H1 (cell line): ENCODE results near the gene IGLL1. TPM values are rescaled to one million over a fixed set of nuclear protein-coding genes. Genes with fewer than 3 reads are reported as not detected.

Experiments
- CTCF ChIA-PET: fragments of 300-600 bp; sonication (Branson Sonifier 250); formaldehyde crosslinking; loops from one replicate; lab custom pipeline; 2021; ENCODE audit not compliant: partially characterized antibody; lab: Charles Lee
- POLR2A ChIA-PET: fragments of 300-600 bp; sonication (Branson Sonifier 250); formaldehyde crosslinking; loops from one replicate; lab custom pipeline; 2021; ENCODE audit warnings: inconsistent platforms; ENCODE audit not compliant: partially characterized antibody; lab: Charles Lee
- DNase-seq, 2 experiments: peaks; one replicate each; pipeline versions ENCODE4 v3.0.0 to v3.0.0-alpha.2; 2010 to 2022; ENCODE audit warnings: low spot score in 2 of 2, low read depth in 1 of 2, mixed read lengths in 1 of 2
- FAIRE-seq: peaks from 2 replicates; lab custom pipeline; 2011; peaks lifted over from hg19 to GRCh38; lab: Jason Lieb, UNC
- H2AFZ ChIP-seq: 2 replicates; pipeline ENCODE4 v1.8.1; 2012; ENCODE audit warnings: low read length, inconsistent platforms
- H2AK5ac ChIP-seq: 2 replicates; pipeline ENCODE4 v1.6.1; 2013; ENCODE audit warnings: low read depth, low read length
- H2BK120ac ChIP-seq: replicated peaks from 2 replicates; pipeline ENCODE3; 2013; ENCODE audit warnings: low read depth, low read length, inconsistent platforms
- H2BK12ac ChIP-seq: 2 replicates; pipeline ENCODE4 v1.6.1; 2013; ENCODE audit warnings: low read depth, low read length
- H2BK15ac ChIP-seq: 2 replicates; pipeline ENCODE4 v1.6.1; 2013; ENCODE audit warnings: low read length
- H2BK20ac ChIP-seq: 2 replicates; pipeline ENCODE4 v1.6.1; 2013; ENCODE audit warnings: low read length
- H2BK5ac ChIP-seq: 2 replicates; pipeline ENCODE4 v1.6.1; 2013; ENCODE audit warnings: low read depth, low read length
- H3K14ac ChIP-seq: 2 replicates; pipeline ENCODE4 v1.6.1; 2013; ENCODE audit warnings: inconsistent platforms; ENCODE audit not compliant: insufficient read length
- H3K18ac ChIP-seq: 2 replicates; pipeline ENCODE4 v1.6.1; 2013; ENCODE audit warnings: low read length; ENCODE audit errors: extremely low read depth
- H3K23ac ChIP-seq: 2 replicates; pipeline ENCODE4 v1.6.1; 2013; ENCODE audit warnings: inconsistent platforms; ENCODE audit not compliant: insufficient read length
- H3K23me2 ChIP-seq: 2 replicates; pipeline ENCODE4 v1.6.1; 2013; ENCODE audit warnings: low read depth, low read length
- H3K27ac ChIP-seq: 2 replicates; pipeline ENCODE4 v1.6.1; 2011; ENCODE audit warnings: low read depth, low read length, inconsistent platforms
- H3K27me3 ChIP-seq, 4 experiments: replicated peaks in 1 of 4; 1 replicate in 1 of 4; 2 replicates in 3 of 4; pipeline versions ENCODE4 v1.6.1 to v1.8.1; 2011 to 2013; ENCODE audit warnings: low read length in 3 of 4, mild to moderate bottlenecking in 3 of 4, inconsistent platforms in 2 of 4, mixed read lengths in 2 of 4, moderate library complexity in 1 of 4; ENCODE audit not compliant: control insufficient read depth in 3 of 4, insufficient read depth in 3 of 4; ENCODE audit errors: extremely low read depth in 1 of 4
- H3K36me3 ChIP-seq, 4 experiments: 2 replicates each; pipeline versions ENCODE4 v1.6.1 to v1.8.1; 2011 to 2013; ENCODE audit warnings: mild to moderate bottlenecking in 4 of 4, low read length in 3 of 4, moderate library complexity in 2 of 4, control low read depth in 1 of 4, inconsistent platforms in 1 of 4; ENCODE audit not compliant: insufficient read depth in 4 of 4, control insufficient read depth in 2 of 4
- H3K4ac ChIP-seq: replicated peaks from 2 replicates; pipeline ENCODE3; 2013; ENCODE audit warnings: low read length, low read depth, mixed read lengths, inconsistent platforms; ENCODE audit not compliant: insufficient read length
- H3K4me1 ChIP-seq, 4 experiments: replicated peaks in 1 of 4; 1 replicate in 1 of 4; 2 replicates in 3 of 4; pipeline versions ENCODE4 v1.6.1 to v1.8.1; 2011 to 2013; ENCODE audit warnings: low read length in 3 of 4, inconsistent platforms in 2 of 4, mixed read lengths in 1 of 4; ENCODE audit not compliant: insufficient read depth in 4 of 4, control insufficient read depth in 3 of 4
- H3K4me2 ChIP-seq, 2 experiments: 2 replicates each; pipeline versions ENCODE4 v1.6.1 to v1.8.1; 2011 to 2013; ENCODE audit warnings: low read depth in 2 of 2, low read length in 2 of 2, control low read depth in 1 of 2, inconsistent platforms in 1 of 2, mild to moderate bottlenecking in 1 of 2; ENCODE audit not compliant: insufficient read depth in 1 of 2
- H3K4me3 ChIP-seq, 4 experiments: fragments of 200-600, 300-600 bp in 1 of 4; sonication (generic), shearing (Covaris generic), sonication (Bioruptor Twin) in 1 of 4; 2 replicates each; pipeline versions ENCODE4 v1.5.1 to v1.8.1; 2011 to 2016; ENCODE audit warnings: low read length in 4 of 4, low read depth in 3 of 4, control low read depth in 2 of 4, inconsistent platforms in 2 of 4, mild to moderate bottlenecking in 2 of 4, mixed read lengths in 1 of 4, moderate library complexity in 1 of 4; ENCODE audit not compliant: insufficient read depth in 2 of 4; ENCODE audit errors: extremely low read depth in 1 of 4
- H3K56ac ChIP-seq: replicated peaks from 2 replicates; pipeline ENCODE3; 2013; ENCODE audit warnings: low read depth, mild to moderate bottlenecking, mixed read lengths, low read length, inconsistent platforms; ENCODE audit not compliant: insufficient read length
- H3K79me1 ChIP-seq: 2 replicates; pipeline ENCODE4 v1.6.1; 2013; ENCODE audit warnings: low read depth, low read length, control low read depth
- H3K79me2 ChIP-seq, 2 experiments: 2 replicates each; pipeline versions ENCODE4 v1.6.1 to v1.8.1; 2012 to 2013; ENCODE audit warnings: low read length in 2 of 2, mild to moderate bottlenecking in 2 of 2, inconsistent platforms in 1 of 2; ENCODE audit not compliant: insufficient read depth in 2 of 2, control insufficient read depth in 1 of 2
- H3K9ac ChIP-seq, 4 experiments: replicated peaks in 1 of 4; 1 replicate in 1 of 4; 2 replicates in 3 of 4; pipeline versions ENCODE4 v1.6.1 to v1.8.1; 2011 to 2013; ENCODE audit warnings: low read depth in 3 of 4, low read length in 3 of 4, control low read depth in 2 of 4, mild to moderate bottlenecking in 2 of 4, moderate library complexity in 2 of 4, inconsistent platforms in 1 of 4; ENCODE audit errors: extremely low read depth in 1 of 4
- H3K9me3 ChIP-seq, 2 experiments: 2 replicates each; pipeline versions ENCODE4 v1.6.1 to v1.8.1; 2012 to 2013; ENCODE audit warnings: mild to moderate bottlenecking in 2 of 2, moderate library complexity in 2 of 2, control low read depth in 1 of 2, inconsistent platforms in 1 of 2, low read depth in 1 of 2, low read length in 1 of 2, mixed read lengths in 1 of 2; ENCODE audit not compliant: insufficient read depth in 2 of 2
- H4K20me1 ChIP-seq, 2 experiments: replicated peaks in 1 of 2; 2 replicates each; pipeline versions ENCODE3 to v1.8.1; 2011 to 2013; ENCODE audit warnings: inconsistent platforms in 2 of 2, low read length in 2 of 2, mild to moderate bottlenecking in 1 of 2; ENCODE audit not compliant: insufficient read depth in 2 of 2, control insufficient read depth in 1 of 2
- H4K5ac ChIP-seq: 2 replicates; pipeline ENCODE4 v1.6.1; 2013; ENCODE audit warnings: low read length, low read depth, mixed read lengths, inconsistent platforms; ENCODE audit not compliant: insufficient read length
- H4K8ac ChIP-seq: 2 replicates; pipeline ENCODE4 v1.8.0; 2013; ENCODE audit warnings: mild to moderate bottlenecking, moderate library complexity, low read length, inconsistent platforms; ENCODE audit not compliant: insufficient read depth; ENCODE audit errors: extremely low read depth
- H4K91ac ChIP-seq: replicated peaks from 2 replicates; pipeline ENCODE3; 2013; ENCODE audit warnings: low read length, mixed read lengths, inconsistent platforms; ENCODE audit not compliant: insufficient read length
- BACH1 ChIP-seq: IDR thresholded peaks from 2 replicates; pipeline ENCODE4 v1.6.1; 2012; ENCODE audit warnings: low read length, improper control_type of control experiment
- CTBP2 ChIP-seq: IDR thresholded peaks from 2 replicates; pipeline ENCODE4 v1.7.0; 2011; ENCODE audit warnings: borderline replicate concordance, mild to moderate bottlenecking, moderate library complexity, mixed read lengths, low read length; ENCODE audit not compliant: insufficient read depth, insufficient read length
- HDAC2 ChIP-seq, 2 experiments: fragments of 300-600 bp in 1 of 2; sonication (generic) in 1 of 2; IDR thresholded peaks; 2 replicates each; pipeline ENCODE4 v1.6.1; 2011 to 2012; ENCODE audit warnings: low read depth in 2 of 2, low read length in 2 of 2, mild to moderate bottlenecking in 2 of 2, moderate library complexity in 2 of 2, borderline replicate concordance in 1 of 2, inconsistent platforms in 1 of 2
- JUN ChIP-seq: IDR thresholded peaks from 2 replicates; pipeline ENCODE4 v1.6.1; 2011; ENCODE audit warnings: low read depth, mild to moderate bottlenecking, improper control_type of control experiment, low read length
- RAD21 ChIP-seq, 2 experiments: IDR thresholded peaks in 1 of 2; conservative IDR thresholded peaks in 1 of 2; 2 replicates each; pipeline ENCODE4 v1.6.1; 2011; ENCODE audit warnings: low read depth in 2 of 2, low read length in 2 of 2, improper control_type of control experiment in 1 of 2, inconsistent platforms in 1 of 2, mild to moderate bottlenecking in 1 of 2, moderate library complexity in 1 of 2
- RNF2 ChIP-seq: fragments of 200-900, 300-1000 bp; sonication (generic); IDR thresholded peaks from 2 replicates; pipeline ENCODE4 v1.7.1; 2016; ENCODE audit warnings: borderline replicate concordance, low read depth, mild to moderate bottlenecking, antibody characterized with exemption, low read length; ENCODE audit not compliant: poor library complexity, severe bottlenecking; ENCODE audit errors: missing control alignments
- SIN3A ChIP-seq, 2 experiments: IDR thresholded peaks in 1 of 2; conservative IDR thresholded peaks in 1 of 2; 2 replicates each; pipeline ENCODE4 v1.6.1; 2011 to 2012; ENCODE audit warnings: low read length in 2 of 2, improper control_type of control experiment in 1 of 2, low read depth in 1 of 2, mild to moderate bottlenecking in 1 of 2
- SIRT6 ChIP-seq: IDR thresholded peaks from one replicate; pipeline ENCODE4 v1.7.1; 2012; ENCODE audit warnings: low read length, inconsistent platforms
- SUZ12 ChIP-seq: fragments of 200-600 bp; sonication (generic); IDR thresholded peaks from 2 replicates; pipeline ENCODE4 v1.6.1; 2012; ENCODE audit warnings: mild to moderate bottlenecking, inconsistent platforms, low read length, moderate library complexity, mixed read lengths
- WGBS, 2 experiments: shearing (Covaris generic) in 1 of 2; methylation state at CpG; one replicate each; pipeline versions ENCODE4 v1.1.6 to v1.1.7; 2013 to 2015; ENCODE audit warnings: low lambda C conversion rate in 2 of 2, mixed read lengths in 2 of 2, inconsistent platforms in 1 of 2, low coverage in 1 of 2, missing lambda C conversion rate in 1 of 2; ENCODE audit not compliant: insufficient replicate concordance in 2 of 2, insufficient coverage in 1 of 2, insufficient read length in 1 of 2; ENCODE audit errors: extremely low coverage in 1 of 2, missing lambda C conversion rate in 1 of 2; 5-methylcytosine and 5-hydroxymethylcytosine counted together
- polyA plus RNA-seq, 7 experiments: library from polyadenylated mRNA; depleted of rRNA in 3 of 7; stranded (reverse) in 5 of 7; unstranded in 2 of 7; fragments of >200 nt in 5 of 7; fragments of 200-250 nt in 2 of 7; gene quantifications; 1 replicate in 5 of 7; 2 replicates in 1 of 7; 4 replicates in 1 of 7; pipeline versions ENCODE4 v1.2.1 to v1.2.3, GENCODE V29; 2011 to 2013; ENCODE audit warnings: missing spikeins in 2 of 7, mixed read lengths in 2 of 7
- total RNA-seq: library from RNA; stranded (reverse); fragmentation: NEBNext Ultra II Directional; extraction: Animal tissue kit (Norgen Biotek cat#: 25700); gene quantifications from 2 replicates; pipeline ENCODE4 v1.2.1, GENCODE V29; 2021
- TF ChIP-seq, protein P1 (sequence below): IDR thresholded peaks from 2 replicates; pipeline ENCODE4 v1.6.1; 2011; ENCODE audit warnings: low read depth, mild to moderate bottlenecking, low read length; ENCODE audit not compliant: insufficient read depth

Gene IGLL1
- total and polyA plus RNA-seq, 2 of the 8 experiments (the other 6 are each of a cell fraction or from before 2014, with no cell fraction given), result not detected

DNA sequence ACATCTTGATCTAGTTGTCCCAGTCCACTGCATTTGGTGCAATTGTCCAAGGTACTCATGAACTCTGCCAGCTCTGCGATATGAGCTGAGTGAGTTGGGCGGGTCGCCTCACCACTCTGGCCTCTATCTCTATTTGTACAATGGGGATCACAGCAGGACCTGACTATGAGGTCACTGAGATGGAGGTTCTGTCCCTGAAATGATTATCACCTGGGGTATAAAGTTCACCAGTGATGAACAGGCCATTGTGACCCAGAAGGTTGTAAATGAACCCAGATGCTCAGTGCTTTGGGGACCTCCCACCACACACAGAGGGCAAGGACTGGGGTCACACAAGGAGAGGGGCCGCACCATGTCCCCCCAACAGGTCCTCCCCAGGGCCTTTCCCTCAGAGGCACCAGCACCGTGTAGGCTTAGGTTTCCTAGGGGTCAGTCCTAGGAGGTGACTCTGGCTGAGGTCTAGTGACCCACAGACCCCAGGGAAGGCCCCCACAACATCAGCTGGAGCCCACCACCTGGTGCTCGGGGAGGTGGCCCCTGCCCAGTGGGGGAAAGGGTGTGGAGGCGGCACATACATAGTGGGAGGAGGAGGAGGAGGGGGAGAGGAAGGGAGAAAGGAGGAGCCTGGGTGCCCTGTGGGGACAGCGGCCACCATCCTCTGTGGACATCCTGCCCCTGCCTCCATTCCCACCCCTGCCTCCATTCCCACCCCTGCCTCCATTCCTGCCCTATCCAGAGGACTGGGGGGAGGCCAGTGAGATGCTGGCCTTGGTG is 25.0 kb upstream of the IGLL1 start:
- DNase-seq, result no peak
- H3K4ac ChIP-seq, result no peak overlapping the region
- no peak overlapping the region for H3K4me2 ChIP-seq
- WGBS, 2 experiments, result 86% methylated on average over 6 of the region's 8 CpGs; no CpG with 5 or more reads in 1 of the 2 experiments
- no peak overlapping the region for H3K14ac ChIP-seq
- H2BK5ac ChIP-seq, result no peak overlapping the region
- H2BK12ac ChIP-seq, result no peak overlapping the region
- no peaks in the 10 kb centered on the region; a peak in 2 of 7 replicates for H3K27me3 ChIP-seq
- POLR2A ChIA-PET, result no interaction called here
- no peak overlapping the region for H3K4me3 ChIP-seq
- no peak overlapping the region for H4K91ac ChIP-seq
- H4K8ac ChIP-seq, result no peak overlapping the region
- H3K27ac ChIP-seq, result no peak overlapping the region
- CTCF ChIA-PET, result interaction anchor here (2.0 kb wide), 1 partner anchor 14 kb away, joined by 7 read pairs; no protein-coding TSS in a partner anchor
- H2BK15ac ChIP-seq, result no peak overlapping the region
- H4K5ac ChIP-seq, result no peak overlapping the region
- FAIRE-seq, result no peak
- no peaks in the 10 kb centered on the region for H3K79me2 ChIP-seq
- H3K79me1 ChIP-seq, result no peaks in the 10 kb centered on the region
- peaks cover 0 to 3% of the 10 kb centered on the region in 2 experiments for H4K20me1 ChIP-seq
- no peak overlapping the region for H3K56ac ChIP-seq
- no peaks in the 10 kb centered on the region for H3K4me1 ChIP-seq
- no peaks in the 10 kb centered on the region for H3K9me3 ChIP-seq
- H3K23me2 ChIP-seq, result no peaks in the 10 kb centered on the region
- H2AK5ac ChIP-seq, result no peak overlapping the region
- H2BK120ac ChIP-seq, result no peak overlapping the region
- no peak overlapping the region for H3K9ac ChIP-seq
- no peaks in the 10 kb centered on the region for H3K36me3 ChIP-seq
- H3K23ac ChIP-seq, result no peak overlapping the region
- H3K18ac ChIP-seq, result no peak overlapping the region
- no peak overlapping the region for H2AFZ ChIP-seq
- H2BK20ac ChIP-seq, result no peak overlapping the region
- TF ChIP-seq CTBP2 (no peak), JUN (no peak), SIRT6 (no peak), RAD21 (IDR thresholded peaks at IDR 0.05 in 1 of 2, conservative IDR thresholded peaks at IDR 0.05 in 1 of 2; ENCODE audit: low read depth in 2 of 2, low read length in 2 of 2) (no peak), BACH1 (no peak), RNF2 (no peak), SUZ12 (no peak), SIN3A (conservative IDR thresholded peaks at IDR 0.05 in 1 of 2, IDR thresholded peaks at IDR 0.05 in 1 of 2; ENCODE audit: low read depth in 1 of 2, low read length in 2 of 2) (no peak), HDAC2 (IDR thresholded peaks at IDR 0.05; ENCODE audit: borderline replicate concordance in 1 of 2, low read depth in 2 of 2, low read length in 2 of 2) (no peak)
- TF ChIP-seq, protein P1, sequence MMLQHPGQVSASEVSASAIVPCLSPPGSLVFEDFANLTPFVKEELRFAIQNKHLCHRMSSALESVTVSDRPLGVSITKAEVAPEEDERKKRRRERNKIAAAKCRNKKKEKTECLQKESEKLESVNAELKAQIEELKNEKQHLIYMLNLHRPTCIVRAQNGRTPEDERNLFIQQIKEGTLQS, result no peak
